HepG2 (cell line): Measurements from ENCODE around the gene APOBEC3C. TPM values are rescaled to one million over a fixed set of nuclear protein-coding genes. Genes with fewer than 3 reads are reported as not detected.
A peak's percentile ranks its signal among the peaks of the same experiment; 100 is the strongest.

ENCODE experiments used
- HMG20B ChIP-seq: conservative IDR thresholded peaks from 2 replicates; pipeline ENCODE4 v1.6.1; 2016; ENCODE audit warnings: missing genetic modification reagents, missing compliant biosample characterization
- HOXA3 ChIP-seq: sonication (generic); formaldehyde crosslinking; IDR thresholded peaks from 2 replicates; pipeline ENCODE4 v1.5.0; 2020; ENCODE audit warnings: missing genetic modification reagents
- KMT2A ChIP-seq: sonication (generic); formaldehyde crosslinking; IDR thresholded peaks from 2 replicates; pipeline ENCODE4 v1.4.0; 2020; ENCODE audit warnings: missing genetic modification reagents
- POLR2A ChIP-seq, 2 experiments: IDR thresholded peaks; 2 replicates each; pipeline ENCODE4 v1.6.1; 2011; ENCODE audit warnings: low read depth in 2 of 2, low read length in 2 of 2, mild to moderate bottlenecking in 1 of 2, moderate library complexity in 1 of 2; ENCODE audit not compliant: insufficient read depth in 1 of 2
- SIN3A ChIP-seq: IDR thresholded peaks from 2 replicates; pipeline ENCODE4 v1.6.1; 2011; ENCODE audit warnings: low read depth, mild to moderate bottlenecking, control low read depth, low read length, borderline replicate concordance
- SOX6 ChIP-seq, 2 experiments: fragments of 450-650 bp in 1 of 2; sonication (generic) in 1 of 2; formaldehyde crosslinking in 1 of 2; IDR thresholded peaks; 2 replicates each; pipeline versions ENCODE4 v1.4.0 to v1.6.1; 2017 to 2020; ENCODE audit warnings: antibody characterized with exemption in 1 of 2, mild to moderate bottlenecking in 1 of 2, missing genetic modification reagents in 1 of 2
- TAF1 ChIP-seq: sonication (generic); formaldehyde crosslinking; IDR thresholded peaks from 2 replicates; pipeline ENCODE4 v1.4.0; 2020; ENCODE audit warnings: missing genetic modification reagents
- TBX2 ChIP-seq: sonication (generic); formaldehyde crosslinking; IDR thresholded peaks from 2 replicates; pipeline ENCODE4 v1.5.0; 2020; ENCODE audit warnings: missing genetic modification reagents, mild to moderate bottlenecking, borderline replicate concordance
- ZNF232 ChIP-seq: sonication (generic); formaldehyde crosslinking; IDR thresholded peaks from 2 replicates; pipeline ENCODE4 v1.4.0; 2020; ENCODE audit warnings: missing genetic modification reagents, borderline replicate concordance
- ZNF451 ChIP-seq: sonication (generic); formaldehyde crosslinking; IDR thresholded peaks from 2 replicates; pipeline ENCODE4 v1.5.0; 2020; ENCODE audit warnings: mild to moderate bottlenecking, missing genetic modification reagents
- ZNF703 ChIP-seq: sonication (generic); formaldehyde crosslinking; IDR thresholded peaks from 2 replicates; pipeline ENCODE4 v1.5.1; 2020; ENCODE audit warnings: missing genetic modification reagents, mild to moderate bottlenecking, moderate library complexity, borderline replicate concordance
- ZNF720 ChIP-seq: sonication (generic); formaldehyde crosslinking; IDR thresholded peaks from 2 replicates; pipeline ENCODE4 v1.4.0; 2020; ENCODE audit warnings: missing genetic modification reagents
- ZNF766 ChIP-seq: sonication (generic); formaldehyde crosslinking; IDR thresholded peaks from 2 replicates; pipeline ENCODE4 v1.5.0; 2020; ENCODE audit warnings: missing genetic modification reagents, borderline replicate concordance
- ZSCAN30 ChIP-seq: sonication (generic); formaldehyde crosslinking; IDR thresholded peaks from 2 replicates; pipeline ENCODE4 v1.5.0; 2020; ENCODE audit warnings: mild to moderate bottlenecking, missing genetic modification reagents
- ZSCAN31 ChIP-seq: sonication (generic); formaldehyde crosslinking; IDR thresholded peaks from 2 replicates; pipeline ENCODE4 v1.5.0; 2020; ENCODE audit warnings: low read depth, mild to moderate bottlenecking, missing genetic modification reagents
- polyA plus RNA-seq, 8 experiments: library from polyadenylated mRNA; depleted of rRNA in 3 of 8; stranded (reverse) in 7 of 8; unstranded in 1 of 8; fragments of >200 nt; fragmentation: Illumina TruSeq in 4 of 8; extraction: Trizol in 4 of 8; gene quantifications; 2 replicates each; pipeline versions ENCODE4 v1.2.1 to v1.2.3, GENCODE V29; 2011 to 2016; ENCODE audit warnings: low read depth in 4 of 8, missing spikeins in 1 of 8, mixed read lengths in 1 of 8; ENCODE audit not compliant: insufficient read depth in 1 of 8
- total RNA-seq, 5 experiments: library from RNA; depleted of rRNA; stranded (reverse); fragments of >200 nt; fragmentation: Illumina TruSeq; extraction: Trizol; gene quantifications; 2 replicates each; pipeline ENCODE4 v1.2.3, GENCODE V29; 2016; ENCODE audit warnings: low read depth in 1 of 5
- TF ChIP-seq, protein P1 (sequence below): sonication (generic); formaldehyde crosslinking; IDR thresholded peaks from 2 replicates; pipeline ENCODE4 v1.4.0; 2020; ENCODE audit warnings: missing genetic modification reagents
- TF ChIP-seq, protein P2 (sequence below): sonication (generic); formaldehyde crosslinking; IDR thresholded peaks from 2 replicates; pipeline ENCODE4 v1.5.0; 2020; ENCODE audit warnings: mild to moderate bottlenecking, missing genetic modification reagents, moderate library complexity
- TF ChIP-seq, protein P3 (sequence below): sonication (generic); formaldehyde crosslinking; IDR thresholded peaks from 2 replicates; pipeline ENCODE4 v1.4.0; 2020; ENCODE audit warnings: missing genetic modification reagents
- TF ChIP-seq, protein P4 (sequence below): sonication (generic); formaldehyde crosslinking; IDR thresholded peaks from 2 replicates; pipeline ENCODE4 v1.5.0; 2020; ENCODE audit warnings: mild to moderate bottlenecking, missing genetic modification reagents, borderline replicate concordance

The APOBEC3C gene
- total and polyA plus RNA-seq, 2 of the 13 experiments (the other 11 are each of a cell fraction or from before 2014, with no cell fraction given), result 8.9 to 27.6 TPM

DNA sequence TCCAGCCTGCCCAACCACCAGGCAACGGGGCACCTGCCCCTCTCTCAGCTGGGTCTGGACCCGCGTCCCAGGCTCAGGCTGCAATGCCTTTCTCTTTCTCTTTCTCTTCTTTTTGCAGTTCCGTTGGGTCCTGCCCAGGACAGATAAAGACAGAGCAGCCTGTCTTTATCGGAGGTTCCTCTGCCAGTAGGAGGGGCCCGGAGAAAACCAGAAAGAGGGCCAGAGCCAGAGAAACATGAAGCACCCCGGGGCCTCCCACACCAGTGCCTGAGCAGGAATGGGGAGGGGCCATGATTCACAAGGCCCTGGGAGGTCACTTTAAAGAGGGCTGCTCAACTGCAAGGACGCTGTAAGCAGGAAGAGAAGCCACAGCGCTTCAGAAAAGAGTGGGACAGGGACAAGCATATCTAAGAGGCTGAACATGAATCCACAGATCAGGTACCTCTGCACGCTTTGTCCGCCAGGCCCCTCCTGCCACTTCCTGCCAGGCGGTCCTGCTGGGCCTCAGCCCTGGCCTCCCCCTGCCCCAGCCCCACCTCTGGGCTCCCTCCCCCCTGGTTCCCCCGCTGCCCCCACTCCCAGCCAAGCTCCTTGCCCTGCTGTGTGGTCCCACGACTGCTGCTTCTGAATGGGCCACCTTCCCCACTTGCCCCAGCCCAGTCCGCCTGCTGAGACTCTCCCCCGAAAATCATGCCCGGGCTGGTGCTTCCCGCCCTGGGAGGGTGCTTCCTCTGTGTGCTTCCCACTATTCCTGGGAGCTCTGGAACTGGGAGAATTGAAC lies at the start of gene APOBEC3C (continued):
- TF ChIP-seq, protein P1, sequence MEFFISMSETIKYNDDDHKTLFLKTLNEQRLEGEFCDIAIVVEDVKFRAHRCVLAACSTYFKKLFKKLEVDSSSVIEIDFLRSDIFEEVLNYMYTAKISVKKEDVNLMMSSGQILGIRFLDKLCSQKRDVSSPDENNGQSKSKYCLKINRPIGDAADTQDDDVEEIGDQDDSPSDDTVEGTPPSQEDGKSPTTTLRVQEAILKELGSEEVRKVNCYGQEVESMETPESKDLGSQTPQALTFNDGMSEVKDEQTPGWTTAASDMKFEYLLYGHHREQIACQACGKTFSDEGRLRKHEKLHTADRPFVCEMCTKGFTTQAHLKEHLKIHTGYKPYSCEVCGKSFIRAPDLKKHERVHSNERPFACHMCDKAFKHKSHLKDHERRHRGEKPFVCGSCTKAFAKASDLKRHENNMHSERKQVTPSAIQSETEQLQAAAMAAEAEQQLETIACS, result no peak
- TF ChIP-seq ZNF703 (CRISPR knock-in tag) (0 out of 2 replicates have a peak, but pooled peaks have one; percentile 40), POLR2A (IDR thresholded peaks at IDR 0.05; ENCODE audit: insufficient read depth in 1 of 2, low read depth in 2 of 2, low read length in 2 of 2) (peak; percentile 71 to 81), SOX6 (IDR thresholded peaks at IDR 0.05) (no peak), SOX6 (CRISPR knock-in tag; IDR thresholded peaks at IDR 0.05) (peak; percentile 19; the same call in 1 of the 2 replicates), ZSCAN30 (no peak), HOXA3 (CRISPR knock-in tag) (peak; percentile 35), ZNF232 (0 out of 2 replicates have a peak, but pooled peaks have one; percentile 31), ZSCAN31 (CRISPR knock-in tag) (0 out of 2 replicates have a peak, but pooled peaks have one; percentile 34), HMG20B (CRISPR knock-in tag) (no peak), KMT2A (CRISPR knock-in tag) (0 out of 2 replicates have a peak, but pooled peaks have one; percentile 21), ZNF766 (CRISPR knock-in tag) (no peak), ZNF720 (no peak), ZNF451 (no peak), TBX2 (CRISPR knock-in tag) (peak; percentile 65), TAF1 (peak; percentile 79; the same call in 1 of the 2 replicates), SIN3A (0 out of 2 replicates have a peak, but pooled peaks have one; percentile 61)
- TF ChIP-seq, protein P2, sequence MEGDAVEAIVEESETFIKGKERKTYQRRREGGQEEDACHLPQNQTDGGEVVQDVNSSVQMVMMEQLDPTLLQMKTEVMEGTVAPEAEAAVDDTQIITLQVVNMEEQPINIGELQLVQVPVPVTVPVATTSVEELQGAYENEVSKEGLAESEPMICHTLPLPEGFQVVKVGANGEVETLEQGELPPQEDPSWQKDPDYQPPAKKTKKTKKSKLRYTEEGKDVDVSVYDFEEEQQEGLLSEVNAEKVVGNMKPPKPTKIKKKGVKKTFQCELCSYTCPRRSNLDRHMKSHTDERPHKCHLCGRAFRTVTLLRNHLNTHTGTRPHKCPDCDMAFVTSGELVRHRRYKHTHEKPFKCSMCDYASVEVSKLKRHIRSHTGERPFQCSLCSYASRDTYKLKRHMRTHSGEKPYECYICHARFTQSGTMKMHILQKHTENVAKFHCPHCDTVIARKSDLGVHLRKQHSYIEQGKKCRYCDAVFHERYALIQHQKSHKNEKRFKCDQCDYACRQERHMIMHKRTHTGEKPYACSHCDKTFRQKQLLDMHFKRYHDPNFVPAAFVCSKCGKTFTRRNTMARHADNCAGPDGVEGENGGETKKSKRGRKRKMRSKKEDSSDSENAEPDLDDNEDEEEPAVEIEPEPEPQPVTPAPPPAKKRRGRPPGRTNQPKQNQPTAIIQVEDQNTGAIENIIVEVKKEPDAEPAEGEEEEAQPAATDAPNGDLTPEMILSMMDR (CRISPR knock-in tag), result peak; percentile 44
- TF ChIP-seq, protein P3, sequence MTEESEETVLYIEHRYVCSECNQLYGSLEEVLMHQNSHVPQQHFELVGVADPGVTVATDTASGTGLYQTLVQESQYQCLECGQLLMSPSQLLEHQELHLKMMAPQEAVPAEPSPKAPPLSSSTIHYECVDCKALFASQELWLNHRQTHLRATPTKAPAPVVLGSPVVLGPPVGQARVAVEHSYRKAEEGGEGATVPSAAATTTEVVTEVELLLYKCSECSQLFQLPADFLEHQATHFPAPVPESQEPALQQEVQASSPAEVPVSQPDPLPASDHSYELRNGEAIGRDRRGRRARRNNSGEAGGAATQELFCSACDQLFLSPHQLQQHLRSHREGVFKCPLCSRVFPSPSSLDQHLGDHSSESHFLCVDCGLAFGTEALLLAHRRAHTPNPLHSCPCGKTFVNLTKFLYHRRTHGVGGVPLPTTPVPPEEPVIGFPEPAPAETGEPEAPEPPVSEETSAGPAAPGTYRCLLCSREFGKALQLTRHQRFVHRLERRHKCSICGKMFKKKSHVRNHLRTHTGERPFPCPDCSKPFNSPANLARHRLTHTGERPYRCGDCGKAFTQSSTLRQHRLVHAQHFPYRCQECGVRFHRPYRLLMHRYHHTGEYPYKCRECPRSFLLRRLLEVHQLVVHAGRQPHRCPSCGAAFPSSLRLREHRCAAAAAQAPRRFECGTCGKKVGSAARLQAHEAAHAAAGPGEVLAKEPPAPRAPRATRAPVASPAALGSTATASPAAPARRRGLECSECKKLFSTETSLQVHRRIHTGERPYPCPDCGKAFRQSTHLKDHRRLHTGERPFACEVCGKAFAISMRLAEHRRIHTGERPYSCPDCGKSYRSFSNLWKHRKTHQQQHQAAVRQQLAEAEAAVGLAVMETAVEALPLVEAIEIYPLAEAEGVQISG (CRISPR knock-in tag), result peak; percentile 64
- TF ChIP-seq, protein P4, sequence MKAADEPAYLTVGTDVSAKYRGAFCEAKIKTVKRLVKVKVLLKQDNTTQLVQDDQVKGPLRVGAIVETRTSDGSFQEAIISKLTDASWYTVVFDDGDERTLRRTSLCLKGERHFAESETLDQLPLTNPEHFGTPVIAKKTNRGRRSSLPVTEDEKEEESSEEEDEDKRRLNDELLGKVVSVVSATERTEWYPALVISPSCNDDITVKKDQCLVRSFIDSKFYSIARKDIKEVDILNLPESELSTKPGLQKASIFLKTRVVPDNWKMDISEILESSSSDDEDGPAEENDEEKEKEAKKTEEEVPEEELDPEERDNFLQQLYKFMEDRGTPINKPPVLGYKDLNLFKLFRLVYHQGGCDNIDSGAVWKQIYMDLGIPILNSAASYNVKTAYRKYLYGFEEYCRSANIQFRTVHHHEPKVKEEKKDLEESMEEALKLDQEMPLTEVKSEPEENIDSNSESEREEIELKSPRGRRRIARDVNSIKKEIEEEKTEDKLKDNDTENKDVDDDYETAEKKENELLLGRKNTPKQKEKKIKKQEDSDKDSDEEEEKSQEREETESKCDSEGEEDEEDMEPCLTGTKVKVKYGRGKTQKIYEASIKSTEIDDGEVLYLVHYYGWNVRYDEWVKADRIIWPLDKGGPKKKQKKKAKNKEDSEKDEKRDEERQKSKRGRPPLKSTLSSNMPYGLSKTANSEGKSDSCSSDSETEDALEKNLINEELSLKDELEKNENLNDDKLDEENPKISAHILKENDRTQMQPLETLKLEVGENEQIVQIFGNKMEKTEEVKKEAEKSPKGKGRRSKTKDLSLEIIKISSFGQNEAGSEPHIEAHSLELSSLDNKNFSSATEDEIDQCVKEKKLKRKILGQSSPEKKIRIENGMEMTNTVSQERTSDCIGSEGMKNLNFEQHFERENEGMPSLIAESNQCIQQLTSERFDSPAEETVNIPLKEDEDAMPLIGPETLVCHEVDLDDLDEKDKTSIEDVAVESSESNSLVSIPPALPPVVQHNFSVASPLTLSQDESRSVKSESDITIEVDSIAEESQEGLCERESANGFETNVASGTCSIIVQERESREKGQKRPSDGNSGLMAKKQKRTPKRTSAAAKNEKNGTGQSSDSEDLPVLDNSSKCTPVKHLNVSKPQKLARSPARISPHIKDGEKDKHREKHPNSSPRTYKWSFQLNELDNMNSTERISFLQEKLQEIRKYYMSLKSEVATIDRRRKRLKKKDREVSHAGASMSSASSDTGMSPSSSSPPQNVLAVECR, result peak; percentile 43; the same call in 1 of the 2 replicates
